ENCODE data around the gene PTPRD.

- TF ChIP-seq CTCF (IDR thresholded peaks at IDR 0.05), result no peak
- no peak for TF ChIP-seq EZH2 (IDR thresholded peaks at IDR 0.05; ENCODE audit: borderline replicate concordance, insufficient read depth, low read depth, low read length, poor library complexity, severe bottlenecking)
Observed at GRCh38 chr9:8270235-8270634, 2342.6 kb downstream of the PTPRD start.

Data from B cell (primary cell).